Loucy (cell line): ENCODE results near the gene NFKB2.

Experiments
- EZH2phosphoT487 ChIP-seq: fragments of 200-600 bp; IDR thresholded peaks from 2 replicates; pipeline ENCODE4 v1.6.1; 2018; ENCODE audit warnings: antibody characterized with exemption, mild to moderate bottlenecking, moderate library complexity, borderline replicate concordance
- TF ChIP-seq, protein P1 (sequence below): fragments of 200-600 bp; sonication (generic); conservative IDR thresholded peaks from 2 replicates; pipeline ENCODE4 v1.5.1; 2014; ENCODE audit warnings: mild to moderate bottlenecking, antibody characterized with exemption, low read length

- TF ChIP-seq, protein P1, sequence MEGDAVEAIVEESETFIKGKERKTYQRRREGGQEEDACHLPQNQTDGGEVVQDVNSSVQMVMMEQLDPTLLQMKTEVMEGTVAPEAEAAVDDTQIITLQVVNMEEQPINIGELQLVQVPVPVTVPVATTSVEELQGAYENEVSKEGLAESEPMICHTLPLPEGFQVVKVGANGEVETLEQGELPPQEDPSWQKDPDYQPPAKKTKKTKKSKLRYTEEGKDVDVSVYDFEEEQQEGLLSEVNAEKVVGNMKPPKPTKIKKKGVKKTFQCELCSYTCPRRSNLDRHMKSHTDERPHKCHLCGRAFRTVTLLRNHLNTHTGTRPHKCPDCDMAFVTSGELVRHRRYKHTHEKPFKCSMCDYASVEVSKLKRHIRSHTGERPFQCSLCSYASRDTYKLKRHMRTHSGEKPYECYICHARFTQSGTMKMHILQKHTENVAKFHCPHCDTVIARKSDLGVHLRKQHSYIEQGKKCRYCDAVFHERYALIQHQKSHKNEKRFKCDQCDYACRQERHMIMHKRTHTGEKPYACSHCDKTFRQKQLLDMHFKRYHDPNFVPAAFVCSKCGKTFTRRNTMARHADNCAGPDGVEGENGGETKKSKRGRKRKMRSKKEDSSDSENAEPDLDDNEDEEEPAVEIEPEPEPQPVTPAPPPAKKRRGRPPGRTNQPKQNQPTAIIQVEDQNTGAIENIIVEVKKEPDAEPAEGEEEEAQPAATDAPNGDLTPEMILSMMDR, result no peak
- TF ChIP-seq EZH2phosphoT487, result no peak
Observed at GRCh38 chr10:102405108-102405571, 9.6 kb downstream of the NFKB2 start.
